Right lobe of liver (tissue), 6 donors: ENCODE measurements around the gene ESRP2. TPM values are rescaled to one million over a fixed set of nuclear protein-coding genes. Genes with fewer than 3 reads are reported as not detected.

ENCODE experiments used
- ATAC-seq, 4 donors: fragments of 200-7000 bp; cut with Tn5 transposase; one replicate each; pipeline ENCODE4 v1.9.1; 2020; ENCODE audit warnings: mild to moderate bottlenecking in 4 of 4, moderate library complexity in 4 of 4
- DNase-seq, 3 donors: peaks; one replicate each; pipeline ENCODE4 v3.0.0-alpha.2; 2020
- H3K27ac ChIP-seq, 3 donors: fragments of 200-600 bp; one replicate each; pipeline ENCODE4 v1.8.0; 2022
- H3K27me3 ChIP-seq, 2 donors: fragments of 200-600 bp; one replicate each; pipeline ENCODE4 v1.8.0; 2022
- H3K36me3 ChIP-seq, 4 donors: fragments of 200-600 bp; sonication (generic) in 1 of 4; one replicate each; pipeline versions ENCODE4 v1.5.1 to v1.8.0; 2017 to 2022; ENCODE audit warnings: control low read depth in 1 of 4
- H3K4me1 ChIP-seq, 4 donors: fragments of 200-600 bp; sonication (generic) in 1 of 4; one replicate each; pipeline versions ENCODE4 v1.5.1 to v1.8.0; 2017 to 2022; ENCODE audit warnings: control low read depth in 1 of 4
- H3K4me3 ChIP-seq, 3 donors: fragments of 200-600 bp; one replicate each; pipeline ENCODE4 v1.8.0; 2022
- H3K9me3 ChIP-seq, 4 donors: fragments of 200-600 bp; sonication (generic) in 1 of 4; one replicate each; pipeline versions ENCODE4 v1.5.1 to v1.8.0; 2017 to 2022; ENCODE audit warnings: control low read depth in 1 of 4
- POLR2A ChIP-seq: fragments of 450-650 bp; IDR thresholded peaks from one replicate; pipeline ENCODE4 v1.6.1; 2017; ENCODE audit warnings: antibody characterized with exemption, mild to moderate bottlenecking
- WGBS: methylation state at CpG from one replicate; pipeline ENCODE4 v1.1.6; 2018; ENCODE audit warnings: low coverage, low lambda C conversion rate; ENCODE audit not compliant: insufficient coverage; ENCODE audit errors: missing lambda C conversion rate; 5-methylcytosine and 5-hydroxymethylcytosine counted together
- intact Hi-C, 2 donors: fragments of 100-400 bp; cut with DNase I; formaldehyde crosslinking; loops; one replicate each; pipeline versions ENCODE4 v1.11.2 to v1.14.1; 2022
- total RNA-seq, 6 experiments: library from RNA; depleted of rRNA in 2 of 6; stranded (reverse); fragments of >200 nt in 2 of 6; fragmentation: NEBNext Ultra II Directional in 3 of 6; extraction: Animal tissue kit (Norgen Biotek cat#: 25700) in 3 of 6; gene quantifications; one replicate each; pipeline versions ENCODE4 v1.1.0 to v1.2.4, GENCODE V29; 2016 to 2023
- TF ChIP-seq, protein P1 (sequence below), 4 donors: fragments of 200-600 bp in 3 of 4; fragments of 450-650 bp in 1 of 4; IDR thresholded peaks; one replicate each; pipeline versions ENCODE4 v1.5.1 to v1.8.0; 2016 to 2022; ENCODE audit warnings: antibody characterized with exemption in 4 of 4, mild to moderate bottlenecking in 2 of 4
- donor health status: DM: no; HTN: yes; CAD: no.
- donor health status: DM: no; HTN: no; CAD: no.
- donor health status: DM: no; HTN: no; CAD: no.
- donor health status: DM: no; HTN: yes; CAD: no.
- donor health status: DM: no; HTN: yes; CAD: no.

Gene ESRP2
- total RNA-seq, 6 experiments from 2014 or later = 44.8 to 102 (median 57.9) TPM

DNA sequence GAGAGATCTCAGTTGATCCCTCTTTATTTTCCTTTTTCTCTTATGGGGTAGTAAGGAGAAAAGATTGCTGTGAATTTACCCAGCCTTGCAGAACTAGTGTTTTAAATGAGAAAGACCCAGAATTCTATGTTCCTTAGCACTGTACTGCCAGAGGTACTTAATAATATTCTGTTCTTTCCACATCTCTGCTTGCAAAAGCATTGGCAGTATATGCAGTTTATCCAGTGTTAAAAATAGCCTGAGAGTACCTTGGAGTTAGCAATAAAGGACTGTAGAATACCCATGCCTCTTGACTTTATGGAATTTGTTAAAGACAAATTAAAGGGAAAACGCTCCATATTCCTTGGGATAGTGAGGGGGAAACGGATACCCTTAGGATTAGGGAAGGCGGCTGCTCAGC, 40.3 kb upstream of the ESRP2 start:
- H3K27ac ChIP-seq = no peak overlapping the region
- TF ChIP-seq, protein P1, sequence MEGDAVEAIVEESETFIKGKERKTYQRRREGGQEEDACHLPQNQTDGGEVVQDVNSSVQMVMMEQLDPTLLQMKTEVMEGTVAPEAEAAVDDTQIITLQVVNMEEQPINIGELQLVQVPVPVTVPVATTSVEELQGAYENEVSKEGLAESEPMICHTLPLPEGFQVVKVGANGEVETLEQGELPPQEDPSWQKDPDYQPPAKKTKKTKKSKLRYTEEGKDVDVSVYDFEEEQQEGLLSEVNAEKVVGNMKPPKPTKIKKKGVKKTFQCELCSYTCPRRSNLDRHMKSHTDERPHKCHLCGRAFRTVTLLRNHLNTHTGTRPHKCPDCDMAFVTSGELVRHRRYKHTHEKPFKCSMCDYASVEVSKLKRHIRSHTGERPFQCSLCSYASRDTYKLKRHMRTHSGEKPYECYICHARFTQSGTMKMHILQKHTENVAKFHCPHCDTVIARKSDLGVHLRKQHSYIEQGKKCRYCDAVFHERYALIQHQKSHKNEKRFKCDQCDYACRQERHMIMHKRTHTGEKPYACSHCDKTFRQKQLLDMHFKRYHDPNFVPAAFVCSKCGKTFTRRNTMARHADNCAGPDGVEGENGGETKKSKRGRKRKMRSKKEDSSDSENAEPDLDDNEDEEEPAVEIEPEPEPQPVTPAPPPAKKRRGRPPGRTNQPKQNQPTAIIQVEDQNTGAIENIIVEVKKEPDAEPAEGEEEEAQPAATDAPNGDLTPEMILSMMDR (IDR thresholded peaks at IDR 0.05) = no peak
- no peak for TF ChIP-seq POLR2A
- H3K4me1 ChIP-seq = no peaks in the 10 kb centered on the region
- intact Hi-C loops = no loop called here
- no peak for ATAC-seq
- H3K36me3 ChIP-seq = no peaks in the 10 kb centered on the region
- DNase-seq = no peak
- H3K27me3 ChIP-seq = no peaks in the 10 kb centered on the region
- no peaks in the 10 kb centered on the region for H3K9me3 ChIP-seq
- no peak overlapping the region for H3K4me3 ChIP-seq
- 79% methylated on average over 3 of the region's 3 CpGs for WGBS

DNA sequence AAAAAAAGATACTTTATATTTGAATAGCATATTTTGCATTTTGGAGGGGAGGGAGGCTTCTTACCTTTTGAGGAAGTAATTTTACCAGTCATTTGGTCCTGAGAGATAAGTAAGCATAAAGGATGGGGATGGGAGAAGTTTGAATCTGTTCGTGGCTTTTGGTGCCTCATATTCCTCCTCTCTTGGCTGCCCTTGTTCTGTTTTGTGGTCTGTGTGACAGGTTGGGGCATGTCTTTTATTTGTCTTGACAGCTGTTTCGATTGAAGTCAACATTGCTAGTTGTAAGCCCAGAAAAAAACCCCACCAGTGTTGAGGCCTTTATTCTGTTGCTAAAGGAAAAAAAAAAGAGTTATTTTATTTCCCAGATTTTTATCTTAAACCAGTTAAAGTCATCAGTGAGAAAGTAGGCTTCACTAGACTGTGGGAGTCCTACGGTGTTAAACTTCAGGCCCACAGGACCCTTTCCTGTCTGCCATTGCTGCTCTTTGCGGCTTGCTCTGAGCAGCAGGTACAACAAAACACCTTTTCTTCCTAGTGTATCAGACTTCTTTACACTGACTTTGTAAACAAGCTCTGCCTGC, 39.8 kb upstream of the ESRP2 start:
- DNase-seq (no peak), ATAC-seq (no peak)
- H3K27ac ChIP-seq = no peak overlapping the region
- intact Hi-C loops = no loop called here
- H3K27me3 ChIP-seq = no peaks in the 10 kb centered on the region
- no peaks in the 10 kb centered on the region for H3K4me1 ChIP-seq
- no peak overlapping the region for H3K4me3 ChIP-seq
- H3K9me3 ChIP-seq = no peaks in the 10 kb centered on the region
- 48% methylated on average over 4 of the region's 4 CpGs for WGBS
- no peaks in the 10 kb centered on the region for H3K36me3 ChIP-seq
- no peak for TF ChIP-seq POLR2A
- TF ChIP-seq, protein P1 (IDR thresholded peaks at IDR 0.05) = no peak

DNA sequence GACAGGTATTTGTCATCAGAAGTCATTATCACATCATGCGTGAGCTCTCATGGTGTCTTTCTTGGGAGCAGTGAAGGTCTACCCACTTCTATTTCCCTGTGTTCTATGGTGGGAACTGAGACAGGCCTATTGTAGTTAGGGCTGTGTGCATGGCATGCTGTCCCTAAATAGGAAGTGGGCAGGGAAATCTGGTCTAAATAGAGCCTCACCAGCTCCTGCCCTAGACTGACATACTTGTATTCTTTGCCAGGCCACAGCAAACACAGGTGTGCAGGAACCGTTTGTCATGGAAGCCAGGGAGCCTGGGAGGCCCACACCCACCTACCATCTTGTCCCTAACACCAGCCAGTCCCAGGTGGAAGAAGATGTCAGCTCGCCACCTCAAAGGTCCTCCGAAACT, 38.5 kb upstream of the ESRP2 start:
- H3K36me3 ChIP-seq = no peaks in the 10 kb centered on the region
- H3K9me3 ChIP-seq = no peaks in the 10 kb centered on the region
- WGBS = 83% methylated on average over 2 of the region's 4 CpGs
- DNase-seq = no peak
- intact Hi-C loops = no loop called here
- no peak overlapping the region for H3K4me3 ChIP-seq
- no peak for TF ChIP-seq POLR2A
- TF ChIP-seq, protein P1 (IDR thresholded peaks at IDR 0.05) = no peak
- ATAC-seq = no peak
- H3K4me1 ChIP-seq = no peaks in the 10 kb centered on the region
- no peaks in the 10 kb centered on the region for H3K27me3 ChIP-seq
- H3K27ac ChIP-seq = no peak overlapping the region

DNA sequence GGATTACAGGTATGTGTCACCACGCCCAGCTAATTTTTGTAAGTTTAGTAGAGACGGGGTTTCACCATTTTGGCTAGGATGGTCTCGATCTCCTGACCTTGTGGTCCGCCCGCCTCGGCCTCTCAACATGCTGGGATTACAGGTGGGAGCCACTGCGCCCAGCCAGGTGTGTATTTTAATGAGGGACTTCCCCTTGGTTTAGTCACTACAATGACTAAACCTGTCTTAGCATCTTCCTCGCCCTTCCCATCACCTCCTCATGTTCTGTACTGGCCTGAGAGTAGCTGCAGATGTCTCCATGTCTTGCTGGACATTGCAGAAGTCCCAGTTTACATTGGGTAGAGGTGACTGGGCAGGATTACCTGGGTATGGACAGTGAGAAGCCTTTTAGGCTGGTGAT, 38.0 kb upstream of the ESRP2 start:
- no peak for DNase-seq
- H3K4me1 ChIP-seq = no peaks in the 10 kb centered on the region
- H3K27me3 ChIP-seq = no peaks in the 10 kb centered on the region
- H3K27ac ChIP-seq = no peak overlapping the region
- no peaks in the 10 kb centered on the region for H3K9me3 ChIP-seq
- no peak for ATAC-seq
- intact Hi-C loops = no loop called here
- H3K4me3 ChIP-seq = no peak overlapping the region
- no peaks in the 10 kb centered on the region for H3K36me3 ChIP-seq
- no peak for TF ChIP-seq POLR2A
- TF ChIP-seq, protein P1 (IDR thresholded peaks at IDR 0.05) = no peak
- 94% methylated on average over 6 of the region's 8 CpGs for WGBS

DNA sequence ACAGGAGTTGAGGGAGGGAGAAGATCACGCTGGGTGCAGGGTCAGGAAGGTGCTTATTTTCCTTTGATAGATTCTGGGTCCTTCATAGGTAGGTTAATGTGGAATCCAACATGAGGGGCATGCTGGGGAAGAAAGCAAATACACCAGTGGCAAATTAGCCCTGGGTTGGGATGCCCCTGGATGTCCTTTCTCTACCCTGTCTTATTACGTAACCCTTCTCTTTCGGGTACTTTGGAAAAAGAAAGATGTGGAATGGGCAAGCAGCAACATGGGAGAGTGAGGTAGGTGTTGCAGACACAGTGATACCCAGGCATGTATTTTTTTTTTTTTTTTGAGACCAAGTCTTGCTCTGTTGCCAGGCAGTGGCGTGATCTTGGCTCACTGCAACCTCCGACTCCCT, 37.5 kb upstream of the ESRP2 start:
- H3K27me3 ChIP-seq = no peaks in the 10 kb centered on the region
- ATAC-seq = no peak
- no peak for TF ChIP-seq POLR2A
- TF ChIP-seq, protein P1 (IDR thresholded peaks at IDR 0.05) = no peak
- H3K4me3 ChIP-seq = no peak overlapping the region
- H3K27ac ChIP-seq = no peak overlapping the region
- no peaks in the 10 kb centered on the region for H3K4me1 ChIP-seq
- intact Hi-C loops = no loop called here
- H3K36me3 ChIP-seq = no peaks in the 10 kb centered on the region
- WGBS = 92% methylated on average over 3 of the region's 5 CpGs
- DNase-seq = no peak
- H3K9me3 ChIP-seq = no peaks in the 10 kb centered on the region
